GM12878 (cell line): ENCODE data around the gene PARD6B. TPM values are rescaled to one million over a fixed set of nuclear protein-coding genes. Genes with fewer than 3 reads are reported as not detected.

ENCODE experiments used
- ATAC-seq: fragments of 200-7000 bp; cut with Tn5 transposase; 3 replicates; pipeline ENCODE4 v1.9.1; 2020; ENCODE audit warnings: mild to moderate bottlenecking, moderate library complexity
- BruUV-seq: library from RNA; stranded (reverse); fragments of 400-500 nt; replicated peaks from 2 replicates; lab custom pipeline; 2021; lab: Mats Ljungman, UMichigan
- CTCF ChIA-PET: fragments of 300-600 bp; sonication (Branson Sonifier 250); formaldehyde crosslinking; extraction: SDS; loops from one replicate; lab custom pipeline; 2021; ENCODE audit warnings: inconsistent platforms; lab: Yijun Ruan, JAX
- POLR2A ChIA-PET: fragments of 350-600 bp; formaldehyde crosslinking; extraction: SDS; loops from one replicate; lab custom pipeline; 2021; ENCODE audit warnings: inconsistent platforms; lab: Charles Lee
- RAD21 ChIA-PET: fragments of 300-600 bp; sonication (Branson Sonifier 250); formaldehyde crosslinking; loops from one replicate; lab custom pipeline; 2023; ENCODE audit warnings: antibody characterized with exemption; ENCODE audit not compliant: unreplicated experiment; lab: Charles Lee
- SMC1A ChIA-PET: fragments of 300-600 bp; sonication (Branson Sonifier 250); formaldehyde crosslinking; loops from one replicate; lab custom pipeline; 2023; ENCODE audit not compliant: unreplicated experiment, uncharacterized antibody; lab: Charles Lee
- DNase-seq: peaks from one replicate; pipeline ENCODE4 v3.0.0-alpha.2; 2011; ENCODE audit warnings: low read depth, low spot score
- FAIRE-seq: peaks from 3 replicates; lab custom pipeline; 2011; peaks lifted over from hg19 to GRCh38; lab: Jason Lieb, UNC
- H2AFZ ChIP-seq: 2 replicates; pipeline ENCODE4 v1.6.0; 2011; ENCODE audit warnings: low read depth, low read length, control low read depth; ENCODE audit not compliant: control insufficient read depth
- H3K27ac ChIP-seq: 2 replicates; pipeline ENCODE4 v1.5.1; 2011; ENCODE audit warnings: control low read depth; ENCODE audit not compliant: control insufficient read depth, insufficient read depth
- H3K27me3 ChIP-seq, 2 experiments: replicated peaks in 1 of 2; 2 replicates each; pipeline versions ENCODE4 v1.6.0 to v1.6.1; 2011; ENCODE audit warnings: low read length in 1 of 2; ENCODE audit not compliant: control insufficient read depth in 2 of 2, insufficient read depth in 2 of 2
- H3K36me3 ChIP-seq, 2 experiments: 2 replicates each; pipeline ENCODE4 v1.5.1; 2011; ENCODE audit warnings: low read length in 1 of 2; ENCODE audit not compliant: control insufficient read depth in 2 of 2, insufficient read depth in 2 of 2
- H3K4me1 ChIP-seq: 2 replicates; pipeline ENCODE4 v1.6.1; 2011; ENCODE audit warnings: mild to moderate bottlenecking, low read length, moderate library complexity, mixed read lengths; ENCODE audit not compliant: control insufficient read depth, insufficient read depth
- H3K4me2 ChIP-seq: 2 replicates; pipeline ENCODE4 v1.6.0; 2011; ENCODE audit warnings: control low read depth; ENCODE audit not compliant: control insufficient read depth, insufficient read depth
- H3K4me3 ChIP-seq: fragments of 200-600 bp; sonication (generic); 2 replicates; pipeline ENCODE4 v1.5.1; 2016
- H3K79me2 ChIP-seq: 2 replicates; pipeline ENCODE4 v1.6.0; 2011; ENCODE audit warnings: low read length; ENCODE audit not compliant: control insufficient read depth, insufficient read depth
- H3K9ac ChIP-seq: 2 replicates; pipeline ENCODE4 v1.8.0; 2011; ENCODE audit warnings: low read length, control low read depth, mixed read lengths; ENCODE audit not compliant: control insufficient read depth, insufficient read depth
- H3K9me3 ChIP-seq: replicated peaks from 3 replicates; pipeline ENCODE4 v1.5.1; 2011; ENCODE audit warnings: mild to moderate bottlenecking, low read length; ENCODE audit not compliant: control insufficient read depth, insufficient read depth
- H4K20me1 ChIP-seq: 2 replicates; pipeline ENCODE4 v1.6.0; 2011; ENCODE audit not compliant: control insufficient read depth, insufficient read depth
- ETV6 ChIP-seq, 2 experiments: fragments of 450-650 bp in 1 of 2; IDR thresholded peaks in 1 of 2; conservative IDR thresholded peaks in 1 of 2; 2 replicates each; pipeline ENCODE4 v1.6.1; 2014; ENCODE audit warnings: antibody characterized with exemption in 1 of 2, borderline replicate concordance in 1 of 2, low read depth in 1 of 2, mild to moderate bottlenecking in 1 of 2, moderate library complexity in 1 of 2
- MEF2A ChIP-seq: IDR thresholded peaks from 2 replicates; pipeline ENCODE4 v1.6.1; 2011; ENCODE audit warnings: low read depth, mild to moderate bottlenecking, low read length, moderate library complexity; ENCODE audit not compliant: insufficient read depth
- NFXL1 ChIP-seq: fragments of 450-650 bp; IDR thresholded peaks from 2 replicates; pipeline ENCODE4 v1.6.1; 2017; ENCODE audit warnings: antibody characterized with exemption, mild to moderate bottlenecking, borderline replicate concordance
- NR2C1 ChIP-seq: fragments of 450-650 bp; IDR thresholded peaks from 2 replicates; pipeline ENCODE4 v1.6.1; 2017; ENCODE audit warnings: antibody characterized with exemption, mild to moderate bottlenecking, moderate library complexity
- PRDM15 ChIP-seq: fragments of 450-650 bp; formaldehyde crosslinking; IDR thresholded peaks from 2 replicates; pipeline ENCODE4 v1.4.0; 2020; ENCODE audit warnings: mild to moderate bottlenecking, moderate library complexity
- SIN3A ChIP-seq: IDR thresholded peaks from 2 replicates; pipeline ENCODE4 v1.6.1; 2012; ENCODE audit warnings: low read depth, low read length, improper control_type of control experiment
- SMARCA5 ChIP-seq: fragments of 450-650 bp; IDR thresholded peaks from 2 replicates; pipeline ENCODE4 v1.6.1; 2017; ENCODE audit warnings: mild to moderate bottlenecking
- USF1 ChIP-seq: IDR thresholded peaks from 2 replicates; pipeline ENCODE4 v1.6.1; 2011; ENCODE audit warnings: borderline replicate concordance, low read depth, mild to moderate bottlenecking, moderate library complexity, mixed read lengths, low read length; ENCODE audit not compliant: insufficient read depth; ENCODE audit errors: extremely low read length
- WGBS: methylation state at CpG from one replicate; pipeline ENCODE4 v1.1.6; 2016; ENCODE audit warnings: low lambda C conversion rate; ENCODE audit not compliant: insufficient replicate concordance, insufficient coverage; ENCODE audit errors: missing lambda C conversion rate; 5-methylcytosine and 5-hydroxymethylcytosine counted together
- in situ Hi-C: fragments of 300-500 bp; cut with MboI; formaldehyde crosslinking; loops from 9 replicates; pipeline ENCODE4 v1.14.3; 2018; ENCODE audit warnings: mixed read lengths
- intact Hi-C: fragments of 100-400 bp; cut with micrococcal nuclease; formaldehyde crosslinking; loops from one replicate; pipeline ENCODE4 v1.14.2; 2022; ENCODE audit not compliant: unreplicated experiment
- polyA plus RNA-seq, 11 experiments: library from polyadenylated mRNA; depleted of rRNA in 4 of 11; unstranded in 6 of 11; stranded (reverse) in 5 of 11; fragments of >200 nt; fragmentation: Nextera tagmentation in 4 of 11; fragmentation: Illumina TruSeq in 1 of 11; extraction: Ambion mirVana in 4 of 11; extraction: Trizol in 1 of 11; gene quantifications; 1 replicate in 1 of 11; 2 replicates in 10 of 11; pipeline versions ENCODE4 v1.2.1 to v1.2.3, GENCODE V29; 2011 to 2016; ENCODE audit warnings: inconsistent platforms in 2 of 11, missing spikeins in 2 of 11, low read depth in 1 of 11
- total RNA-seq, 4 experiments: library from RNA; depleted of rRNA in 3 of 4; stranded (reverse); fragments of >200 nt in 3 of 4; fragmentation: Illumina TruSeq in 1 of 4; extraction: Trizol in 1 of 4; gene quantifications; 2 replicates each; pipeline versions ENCODE4 v1.2.1 to v1.2.3, GENCODE V29; 2013 to 2021

Gene PARD6B
- total and polyA plus RNA-seq, 10 of the 15 experiments (the other 5 are each of a cell fraction or from before 2014, with no cell fraction given), result 0.57 to 4.7 (median 2.0) TPM

GRCh38 chr20:50759678-50760077 is 28.3 kb downstream of the PARD6B start:
- CTCF ChIA-PET, result no interaction called here
- SMC1A ChIA-PET, result no interaction called here
- H3K4me3 ChIP-seq, result no peak overlapping the region
- in situ Hi-C loops, result no loop called here
- WGBS, result 62% methylated on average over 5 of the region's 5 CpGs
- H3K4me2 ChIP-seq, result no peak overlapping the region
- no TSS peak for BruUV-seq
- no peaks in the 10 kb centered on the region for H3K27me3 ChIP-seq
- no peaks in the 10 kb centered on the region for H4K20me1 ChIP-seq
- TF ChIP-seq NR2C1, result no peak
- 0 out of 2 replicates have a peak, but pooled peaks have one; percentile 50 for TF ChIP-seq NFXL1
- no peak for TF ChIP-seq USF1
- no peak for TF ChIP-seq MEF2A
- TF ChIP-seq, all 136 proteins: peak for 1
- intact Hi-C loops, result no loop called here
- Histone ChIP-seq H3K9me3 (no peaks in the 10 kb centered on the region), H3K4me1 (no peaks in the 10 kb centered on the region), H3K9ac (no peak overlapping the region), H3K36me3 (no peaks in the 10 kb centered on the region), H3K27ac (no peak overlapping the region), H2AFZ (no peak overlapping the region), H3K79me2 (no peaks in the 10 kb centered on the region)
- no peak for DNase-seq
- FAIRE-seq, result no peak
- no peak for ATAC-seq
- POLR2A ChIA-PET, result no interaction called here
- RAD21 ChIA-PET, result no interaction called here

- CTCF ChIA-PET, result interaction anchor here (1.2 kb wide), 1 partner anchor 13 kb away, joined by 3 read pairs; no protein-coding TSS in a partner anchor
These were observed 30.7 kb downstream of the PARD6B start for GRCh38 chr20:50762045-50762422.

More at GRCh38 chr20:50762045-50762422, 30.7 kb downstream of the PARD6B start:
- FAIRE-seq, result no peak
- RAD21 ChIA-PET, result interaction anchor here (0.7 kb wide), 1 partner anchor 50 kb away, joined by 4 read pairs; no protein-coding TSS in a partner anchor
- no peaks in the 10 kb centered on the region for H3K9me3 ChIP-seq
- TF ChIP-seq SIN3A (no peak), ETV6 (conservative IDR thresholded peaks at IDR 0.05 in 1 of 2, IDR thresholded peaks at IDR 0.05 in 1 of 2; ENCODE audit: borderline replicate concordance in 1 of 2, low read depth in 1 of 2) (peak in 1 of 2 experiments; percentile 97; a peak in 1 of 4 replicates), PRDM15 (CRISPR knock-in tag) (no peak), NFXL1 (peak; percentile 4; the same call in 1 of the 2 replicates), SMARCA5 (no peak)
- POLR2A ChIA-PET, result no interaction called here
- no peaks in the 10 kb centered on the region for H3K27me3 ChIP-seq
- DNase-seq, result no peak
- H3K36me3 ChIP-seq, result no peaks in the 10 kb centered on the region
- no peaks in the 10 kb centered on the region for H4K20me1 ChIP-seq
- H3K9ac ChIP-seq, result no peak overlapping the region
- no peak for ATAC-seq
- no peaks in the 10 kb centered on the region for H3K4me1 ChIP-seq
- intact Hi-C loops (no loop called here), in situ Hi-C loops (no loop called here)
- SMC1A ChIA-PET, result no interaction called here
- no TSS peak for BruUV-seq
- H3K27ac ChIP-seq, result no peak overlapping the region
- no peaks in the 10 kb centered on the region for H3K79me2 ChIP-seq
- WGBS, result 43% methylated on average over 6 of the region's 6 CpGs
- H2AFZ ChIP-seq, result no peak overlapping the region
- no peak overlapping the region for H3K4me3 ChIP-seq
- H3K4me2 ChIP-seq, result no peak overlapping the region
